Dedifferentiated amniotic fluid mesenchymal stem cell (primary cell): Measurements from ENCODE around the gene TMEM18.
"Not testable (repeated sequence)": the region's sequence is repeated elsewhere in the genome, so short reads cannot be mapped to it uniquely, and the experiment has no call there.

Experiments
- DNase-seq: peaks from one replicate; pipeline ENCODE4 v3.0.0-alpha.2; 2016; ENCODE audit errors: extremely low spot score

Gene TMEM18

GRCh38 chr2:677056-677958, at the start of gene TMEM18:
Gene TMEM18 (minus strand): TSS chr2:677406. CDS start chr2:677345, 61 bp downstream.
- peak; percentile 99 for DNase-seq

- DNase-seq, result no peak
Measured at GRCh38 chr2:726169-726568, 49.0 kb upstream of the TMEM18 start.

GRCh38 chr2:725468-725867, 48.3 kb upstream of the TMEM18 start:
- DNase-seq, result no peak

- no peak for DNase-seq
Measured at GRCh38 chr2:723761-724160, 46.6 kb upstream of the TMEM18 start.

- no peak for DNase-seq
Measured at GRCh38 chr2:720842-721241, 43.6 kb upstream of the TMEM18 start.

- no peak for DNase-seq
Measured at GRCh38 chr2:719734-720133, 42.5 kb upstream of the TMEM18 start.

- DNase-seq, result no peak
Measured at GRCh38 chr2:719191-719590, 42.0 kb upstream of the TMEM18 start.

GRCh38 chr2:717661-718060, 40.5 kb upstream of the TMEM18 start:
- no peak for DNase-seq

- DNase-seq, result no peak
Measured at GRCh38 chr2:715854-716560, 38.8 kb upstream of the TMEM18 start.

- DNase-seq, result no peak
Measured at GRCh38 chr2:715038-715437, 37.8 kb upstream of the TMEM18 start.

GRCh38 chr2:714005-714741, 37.0 kb upstream of the TMEM18 start:
- DNase-seq, result peak; percentile 30

- no peak for DNase-seq
Measured at GRCh38 chr2:710867-711665, 33.9 kb upstream of the TMEM18 start.

GRCh38 chr2:709138-709765, 32.0 kb upstream of the TMEM18 start:
- DNase-seq, result no peak

- no peak for DNase-seq
Measured at GRCh38 chr2:708667-709066, 31.5 kb upstream of the TMEM18 start.

- no peak for DNase-seq
Measured at GRCh38 chr2:705971-706511, 28.8 kb upstream of the TMEM18 start.

GRCh38 chr2:702765-703164, 25.6 kb upstream of the TMEM18 start:
- DNase-seq, result not testable (repeated sequence)

- DNase-seq, result no peak
Measured at GRCh38 chr2:696999-697627, 19.9 kb upstream of the TMEM18 start.

GRCh38 chr2:696463-696862, 19.3 kb upstream of the TMEM18 start:
- DNase-seq, result no peak

GRCh38 chr2:694906-695510, 17.8 kb upstream of the TMEM18 start:
- DNase-seq, result no peak

GRCh38 chr2:694174-694573, 17.0 kb upstream of the TMEM18 start:
- DNase-seq, result no peak
